ENCODE results near the gene COA8.
"Not testable (repeated sequence)": the region's sequence is repeated elsewhere in the genome, so short reads cannot be mapped to it uniquely, and the experiment has no call there.

Gene COA8

GRCh38 chr14:103562429-103563225, at the start of gene COA8, which contains the start of gene BAG5:
COA8 (plus strand) TSS chr14:103562960; CDS start chr14:103563002, 42 bp downstream.
BAG5 (minus strand) TSS chr14:103562657; CDS start chr14:103561164, 1,493 bp downstream.
- DNase-seq: peak; percentile 37

GRCh38 chr14:103514596-103515421, 48.0 kb upstream of the COA8 start:
- no peak for DNase-seq

- no peak for DNase-seq
Observed at GRCh38 chr14:103516426-103517173, 46.2 kb upstream of the COA8 start.

- no peak for DNase-seq
Observed at GRCh38 chr14:103517174-103517566, 45.6 kb upstream of the COA8 start.

GRCh38 chr14:103517721-103518421, 44.9 kb upstream of the COA8 start:
- DNase-seq: no peak

- DNase-seq: no peak
Observed at GRCh38 chr14:103518422-103519042, 44.2 kb upstream of the COA8 start.

GRCh38 chr14:103519043-103519836, 43.5 kb upstream of the COA8 start:
- DNase-seq: no peak

GRCh38 chr14:103519837-103520212, 42.9 kb upstream of the COA8 start:
- no peak for DNase-seq

- no peak for DNase-seq
Observed at GRCh38 chr14:103520269-103520656, 42.5 kb upstream of the COA8 start.

GRCh38 chr14:103520657-103521437, 41.9 kb upstream of the COA8 start:
- no peak for DNase-seq

GRCh38 chr14:103521438-103521950, 41.3 kb upstream of the COA8 start:
- DNase-seq: no peak

- DNase-seq: no peak
Observed at GRCh38 chr14:103521951-103522563, 40.7 kb upstream of the COA8 start.

GRCh38 chr14:103522649-103523574, 39.8 kb upstream of the COA8 start, which contains the start of gene CKB:
CKB (minus strand) TSS chr14:103522830; CDS start chr14:103522493, 337 bp downstream.
- DNase-seq: no peak

- DNase-seq: no peak
Observed at GRCh38 chr14:103523575-103523954, 39.2 kb upstream of the COA8 start.

- no peak for DNase-seq
Observed at GRCh38 chr14:103524002-103524935, 38.5 kb upstream of the COA8 start.

- not testable (repeated sequence) for DNase-seq
Observed at GRCh38 chr14:103525430-103526246, 37.1 kb upstream of the COA8 start.
